NAMALWA (cell line): ENCODE measurements around the gene DNAJB2.
"Not testable (repeated sequence)": the region's sequence is repeated elsewhere in the genome, so short reads cannot be mapped to it uniquely, and the experiment has no call there.

Experiments
- DNase-seq: peaks from one replicate; pipeline ENCODE4 v3.0.0-alpha.2; 2015; ENCODE audit warnings: low spot score

Gene DNAJB2

DNA sequence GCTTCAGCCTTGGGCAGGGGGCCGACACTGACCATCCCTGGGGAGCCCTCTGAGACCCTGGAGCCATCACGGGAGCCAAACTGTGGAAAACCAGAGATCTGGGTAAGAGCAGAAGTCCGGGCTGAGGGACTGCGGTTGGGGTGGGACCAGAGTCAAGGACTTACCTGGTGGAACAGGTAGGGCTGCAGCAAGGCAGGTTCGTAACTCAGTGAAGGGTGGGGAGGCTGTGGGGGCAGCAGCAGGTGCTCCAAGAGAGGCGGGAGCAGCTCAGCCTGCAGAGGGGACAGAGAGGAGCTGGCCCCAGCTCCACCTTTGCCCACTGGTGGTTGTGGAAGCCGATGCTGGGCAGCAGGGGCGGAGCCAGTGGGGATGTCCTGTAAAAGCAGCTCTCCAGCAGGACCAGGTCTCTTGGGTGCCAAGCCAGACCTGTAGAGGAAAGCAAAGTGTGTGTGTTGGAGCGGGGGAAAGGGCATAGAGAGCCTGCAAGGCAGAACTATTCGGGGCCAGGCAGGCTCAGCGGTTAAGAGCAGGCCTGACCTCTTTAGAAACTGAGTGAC lies 23.3 kb downstream of the DNAJB2 start:
- no peak for DNase-seq

DNA sequence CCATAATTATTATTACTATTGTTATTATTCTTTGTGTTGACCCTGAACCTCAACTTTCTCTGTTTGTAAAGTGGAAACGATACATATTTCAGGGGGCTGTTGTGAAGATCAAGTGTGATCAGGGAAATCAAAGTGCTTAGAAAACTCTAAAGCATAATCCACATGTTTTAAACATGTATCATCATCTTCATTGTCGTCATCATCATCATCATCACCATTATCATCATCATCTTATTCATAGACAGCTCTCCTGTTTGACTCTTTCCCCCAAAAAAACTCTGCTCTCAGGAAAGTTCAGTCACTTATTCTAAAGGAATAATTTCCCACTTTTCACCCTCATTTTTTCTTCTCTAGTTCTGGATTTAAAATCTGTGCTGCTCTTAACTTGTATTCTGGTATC lies 25.1 kb downstream of the DNAJB2 start:
- DNase-seq: no peak

DNA sequence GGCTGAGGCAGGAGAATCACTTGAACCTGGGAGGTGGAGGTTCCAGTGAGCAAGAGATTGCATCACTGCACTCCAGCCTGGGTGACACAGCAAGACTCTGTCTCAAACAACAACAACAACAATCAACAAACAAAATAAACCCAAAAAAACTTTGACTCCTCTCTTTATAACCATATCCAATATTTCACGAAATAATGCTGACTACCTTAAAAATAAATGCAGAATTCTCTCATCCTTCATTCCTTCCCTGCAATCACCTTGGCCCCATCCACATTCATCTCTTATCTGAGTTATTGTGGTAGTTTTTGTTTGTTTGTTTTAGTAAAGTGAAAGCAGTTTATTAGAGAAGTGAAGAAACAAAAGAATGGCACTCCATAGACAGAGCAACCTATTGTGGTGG lies 26.9 kb downstream of the DNAJB2 start:
- DNase-seq: no peak

DNA sequence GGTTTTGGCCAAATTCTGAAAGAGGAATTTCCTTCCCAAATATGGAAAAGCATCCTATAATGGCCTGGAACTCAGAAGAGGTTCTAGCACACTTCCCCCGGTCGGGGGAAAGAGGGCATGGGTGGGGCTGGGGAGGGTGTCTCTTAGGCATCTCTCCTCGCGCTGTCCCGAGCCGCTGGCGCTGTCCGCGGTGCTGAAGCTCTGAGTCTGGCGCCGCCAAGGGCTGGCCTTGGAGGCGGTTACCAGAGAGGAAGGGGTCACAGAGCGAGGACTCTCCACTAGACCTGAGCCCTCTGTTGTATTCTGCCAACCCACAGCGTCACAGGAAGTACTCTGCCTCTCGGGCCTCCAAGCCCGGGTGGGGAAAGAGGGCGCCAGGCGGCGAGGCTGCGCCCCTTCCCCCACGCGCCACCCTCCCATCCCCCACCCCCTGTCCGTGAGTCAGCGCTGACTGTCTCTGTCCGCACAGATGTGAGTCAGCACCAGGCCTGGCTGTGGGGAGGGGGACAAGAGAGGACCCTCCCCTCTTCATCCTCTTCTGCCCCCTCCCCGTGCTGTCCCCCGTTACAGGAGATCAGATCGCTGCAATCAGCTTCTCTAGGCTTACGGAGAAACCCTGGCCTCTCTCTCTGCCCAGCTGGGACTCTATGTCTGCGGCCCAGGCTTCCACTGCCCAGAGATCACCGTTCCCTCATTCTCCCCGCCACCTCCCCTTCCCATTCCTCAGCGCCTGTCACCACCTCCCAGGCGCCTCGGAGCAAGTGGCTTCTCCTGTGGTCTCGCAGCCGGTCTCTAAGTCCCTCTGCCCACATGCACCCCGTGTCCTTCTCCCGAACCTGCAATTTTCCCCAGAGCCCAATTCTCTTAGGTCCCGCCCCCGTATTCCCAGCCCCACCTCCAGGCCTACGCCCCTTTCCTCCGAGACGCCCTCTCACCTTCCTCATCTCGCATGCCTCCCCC lies 29.3 kb downstream of the DNAJB2 start:
- peak; percentile 50 for DNase-seq

DNA sequence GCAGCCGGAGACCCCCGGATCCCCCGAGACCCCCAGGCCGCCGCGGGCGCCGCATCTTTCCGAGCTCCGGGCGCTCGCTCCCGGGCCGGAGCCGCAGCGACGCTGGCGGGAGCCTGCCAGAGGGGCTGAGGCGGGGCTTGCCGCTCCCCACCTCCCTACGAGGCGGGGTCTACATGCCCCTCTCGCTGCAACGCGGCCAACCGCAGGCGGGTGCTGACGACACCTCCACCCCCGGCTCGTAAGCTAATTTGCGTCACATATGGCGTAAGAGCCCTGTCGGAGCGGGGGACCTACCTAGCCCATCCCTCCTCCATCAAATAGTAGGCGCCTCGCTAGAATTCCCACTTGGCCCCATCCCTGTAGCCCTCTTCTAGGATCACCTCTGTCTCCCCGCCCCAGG lies 30.1 kb downstream of the DNAJB2 start, which contains the start of gene PTPRN:
Gene PTPRN, minus strand, starts transcription at position 124 of the 400 bp plus-strand sequence. Its CDS starts 69 bp downstream, at position 55.
- DNase-seq: no peak

DNA sequence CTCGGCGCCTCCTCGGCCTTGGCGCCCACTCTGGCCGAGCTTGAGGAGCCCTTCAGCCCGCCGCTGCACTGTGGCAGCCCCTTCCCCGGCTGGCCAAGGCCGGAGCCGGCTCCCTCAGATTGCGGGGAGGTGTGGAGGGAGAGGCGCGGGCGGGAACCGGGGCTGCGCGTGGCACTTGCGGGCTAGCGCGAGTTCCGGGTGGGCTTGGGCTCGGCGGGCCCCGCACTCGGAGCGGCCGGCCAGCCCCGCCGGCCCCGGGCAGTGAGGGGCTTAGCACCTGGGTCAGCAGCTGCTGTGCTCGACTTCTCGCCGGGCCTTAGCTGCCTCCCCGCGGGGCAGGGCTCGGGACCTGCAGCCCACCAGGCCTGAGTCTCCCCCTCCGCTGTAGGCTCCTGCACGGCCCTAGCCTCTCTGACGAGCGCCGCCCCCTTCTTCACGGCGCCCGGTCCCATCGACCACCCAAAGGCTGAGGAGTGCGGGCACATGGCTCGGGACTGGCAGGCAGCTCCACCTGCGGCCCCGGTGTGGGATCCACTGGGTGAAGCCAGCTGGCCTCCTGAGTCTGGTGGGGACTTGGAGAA lies 33.6 kb downstream of the DNAJB2 start:
- not testable (repeated sequence) for DNase-seq

DNA sequence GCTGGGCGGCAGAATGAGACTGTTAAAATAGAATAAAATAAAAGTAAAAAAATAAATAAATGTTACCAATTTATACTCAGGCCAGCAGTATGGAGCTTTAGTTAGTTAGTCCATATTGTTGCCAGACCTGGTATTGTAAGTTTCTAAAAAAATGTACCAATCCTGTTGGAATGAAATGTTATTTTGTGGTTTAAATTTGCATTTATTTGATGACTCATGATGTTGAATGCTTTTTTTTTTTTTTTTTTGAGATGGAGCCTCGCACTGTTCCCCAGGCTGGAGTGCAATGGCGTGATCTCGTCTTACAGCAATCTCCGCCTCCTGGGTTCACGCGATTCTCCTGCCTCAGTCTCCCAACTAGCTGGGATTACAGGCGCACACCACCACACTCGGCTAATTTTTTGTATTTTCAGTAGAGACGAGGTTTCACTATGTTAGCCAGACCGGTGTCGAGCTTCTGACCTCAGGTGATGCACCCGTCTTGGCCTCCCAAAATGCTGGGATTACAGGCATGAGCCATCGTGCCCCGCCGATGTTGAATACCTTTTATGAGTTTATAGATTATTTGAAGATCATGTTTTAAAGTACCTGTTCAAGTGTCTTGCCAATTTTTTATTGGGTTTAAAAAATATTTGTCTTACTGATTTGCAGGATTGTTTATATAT lies 35.8 kb downstream of the DNAJB2 start:
- DNase-seq: no peak

DNA sequence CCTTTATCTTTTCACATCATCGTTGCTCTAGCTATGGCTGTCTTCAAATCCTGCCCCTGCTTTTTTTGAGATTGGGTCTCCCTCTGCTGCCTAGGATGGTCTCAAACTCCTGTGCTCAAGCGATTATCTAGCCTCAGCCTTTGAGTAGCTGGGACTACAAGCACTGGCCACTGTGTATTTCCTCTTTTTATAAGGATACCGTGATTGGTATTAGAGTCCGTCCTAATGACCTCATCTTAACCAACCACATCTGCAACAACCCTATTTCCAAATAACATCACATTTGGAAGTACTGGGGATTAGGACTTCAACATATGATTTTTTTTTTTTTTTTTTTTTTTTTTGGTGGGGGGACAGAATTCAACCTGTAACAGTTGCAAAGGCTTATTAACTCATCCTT lies 44.3 kb downstream of the DNAJB2 start:
- no peak for DNase-seq

DNA sequence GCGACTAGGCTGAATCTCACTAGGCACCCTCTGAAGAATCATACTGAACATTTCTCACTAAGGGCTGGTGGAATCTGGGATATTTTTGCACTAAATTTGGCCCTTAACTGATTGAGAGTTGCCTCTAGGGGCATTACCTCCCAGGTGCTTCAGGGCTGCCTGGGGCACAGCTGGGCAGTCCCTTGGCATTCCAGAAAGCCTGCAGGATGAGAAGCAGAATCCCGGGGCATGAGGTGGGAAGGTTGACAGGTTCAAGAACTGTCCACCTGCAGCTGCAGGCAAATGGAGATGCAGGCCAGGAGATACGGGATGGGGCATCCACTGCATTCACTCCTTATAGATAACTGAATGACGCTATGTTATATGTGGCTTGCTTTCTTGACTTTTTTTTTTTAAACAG lies 46.0 kb downstream of the DNAJB2 start:
- DNase-seq: no peak

DNA sequence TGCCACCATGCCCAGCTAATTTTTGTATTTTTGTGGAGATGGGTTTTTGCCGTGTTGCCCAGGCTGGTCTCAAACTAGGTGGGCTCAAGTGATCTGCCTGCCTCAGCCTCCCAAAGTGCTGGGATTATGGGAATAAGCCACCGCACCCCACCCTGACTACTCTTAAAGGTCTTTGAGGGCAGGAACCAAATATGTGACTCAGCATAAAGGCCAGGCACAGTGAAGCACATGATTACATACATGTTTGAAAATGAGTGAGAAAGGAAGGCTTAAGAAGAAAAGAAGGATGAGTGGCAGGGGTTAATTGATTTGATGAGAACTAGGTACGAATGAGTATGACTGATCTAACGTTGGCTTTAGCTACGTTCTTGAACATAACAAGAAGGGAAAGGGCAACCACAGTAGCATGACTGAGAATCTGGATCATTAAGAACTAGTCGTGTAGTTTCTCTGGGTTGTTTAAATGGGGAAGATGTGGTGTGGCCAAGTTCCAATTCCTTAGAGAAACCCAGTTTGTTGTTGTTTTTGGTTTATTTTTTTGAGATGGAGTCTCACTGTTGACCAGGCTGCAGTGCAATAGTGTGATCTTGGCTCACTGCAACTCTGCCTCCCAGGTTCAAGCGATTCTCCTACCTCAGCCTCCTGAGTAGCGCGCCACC lies 46.6 kb downstream of the DNAJB2 start:
- DNase-seq: no peak

DNA sequence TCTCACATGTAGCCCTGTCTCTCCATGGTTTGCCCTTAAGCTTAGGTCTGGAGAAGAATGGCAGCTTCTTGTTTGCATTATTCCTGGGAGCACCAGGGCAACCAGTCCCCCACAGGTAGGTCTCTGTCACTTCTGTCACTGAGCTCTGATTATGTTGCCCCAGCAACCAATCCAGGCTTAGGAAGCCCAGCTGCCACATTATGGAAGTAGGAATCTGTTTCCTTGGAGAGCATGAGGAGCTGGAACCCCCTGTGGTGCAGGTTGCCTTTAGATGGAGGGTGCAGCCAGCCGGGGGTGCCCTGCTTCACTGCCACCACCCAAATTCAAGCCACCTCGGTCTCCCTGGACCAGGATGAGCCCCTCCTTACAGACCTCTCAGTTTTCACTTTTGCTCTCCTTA lies 48.6 kb downstream of the DNAJB2 start:
- DNase-seq: no peak

DNA sequence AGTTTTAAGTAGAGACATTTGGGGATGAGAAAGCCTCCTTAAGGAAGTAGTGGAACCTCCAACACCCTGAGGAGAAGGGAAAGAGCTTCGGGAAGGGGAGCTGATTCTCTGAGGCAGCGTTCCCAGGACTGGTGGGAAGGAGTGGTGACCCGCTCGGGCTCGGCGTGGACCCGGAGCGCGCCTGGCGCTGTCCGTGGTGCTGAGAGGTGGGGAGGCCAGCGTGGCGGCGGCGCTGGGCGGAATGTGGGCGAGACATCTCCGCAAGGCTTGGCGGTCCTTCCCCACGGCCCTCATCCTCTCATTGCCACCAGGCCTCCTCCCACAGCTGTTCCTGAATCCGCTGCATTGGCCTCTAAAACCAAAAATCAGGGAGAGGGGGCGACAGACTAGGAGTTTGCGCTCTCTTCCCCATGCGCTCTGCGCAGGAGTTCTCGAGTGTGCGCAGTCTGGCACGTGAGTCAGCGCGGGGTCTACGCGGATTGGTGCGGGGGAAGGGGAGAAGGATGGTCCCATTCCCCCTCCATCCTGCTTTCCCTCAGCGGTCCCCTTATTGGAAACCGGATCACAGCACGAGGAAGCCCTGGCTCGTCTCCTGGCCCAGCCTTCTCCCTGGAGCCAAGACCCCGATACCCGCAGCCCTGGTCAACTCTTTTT lies 52.5 kb downstream of the DNAJB2 start:
- no peak for DNase-seq

DNA sequence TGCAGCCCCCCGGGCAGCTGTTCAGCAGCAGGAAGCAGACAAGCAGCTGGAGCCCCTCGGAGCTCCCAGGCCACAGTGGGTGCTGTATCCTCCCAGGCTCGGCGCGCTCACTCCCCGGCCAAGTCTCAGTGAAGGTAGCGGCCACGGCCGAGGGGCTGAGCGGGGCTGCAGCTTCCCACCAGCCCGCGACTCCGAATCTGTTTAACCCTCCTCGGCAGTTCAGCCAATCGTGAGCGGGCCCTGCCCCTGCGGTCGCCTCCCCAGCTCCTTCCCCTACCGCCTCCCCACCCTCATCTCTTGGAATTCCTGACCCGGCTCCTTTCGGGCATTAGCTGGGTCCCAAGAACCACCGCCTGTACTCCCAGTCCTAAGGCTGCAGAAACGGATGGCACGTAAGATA lies 53.4 kb downstream of the DNAJB2 start, which contains the start of gene RESP18:
Gene RESP18, minus strand, starts transcription at position 203 of the 400 bp plus-strand sequence.
- DNase-seq: no peak

DNA sequence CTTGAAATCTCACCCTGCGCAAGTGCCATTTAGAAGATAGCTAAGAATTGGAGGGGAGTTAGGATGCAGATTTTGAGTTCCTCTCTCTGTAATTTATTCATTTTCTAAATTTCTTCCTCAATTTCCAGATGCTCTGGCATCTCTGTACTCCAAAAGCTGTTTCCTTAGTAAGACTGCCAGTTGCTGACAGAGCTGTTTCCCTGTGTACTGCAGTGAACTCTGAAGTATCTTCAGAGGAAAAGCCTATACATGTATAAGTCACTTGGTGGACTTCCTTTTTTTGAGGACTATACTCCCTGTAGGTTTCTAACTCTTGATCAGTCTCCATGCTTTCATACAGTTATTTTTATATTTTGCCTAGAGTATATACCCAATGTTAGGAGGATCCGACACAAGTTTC lies 54.9 kb downstream of the DNAJB2 start:
- no peak for DNase-seq

DNA sequence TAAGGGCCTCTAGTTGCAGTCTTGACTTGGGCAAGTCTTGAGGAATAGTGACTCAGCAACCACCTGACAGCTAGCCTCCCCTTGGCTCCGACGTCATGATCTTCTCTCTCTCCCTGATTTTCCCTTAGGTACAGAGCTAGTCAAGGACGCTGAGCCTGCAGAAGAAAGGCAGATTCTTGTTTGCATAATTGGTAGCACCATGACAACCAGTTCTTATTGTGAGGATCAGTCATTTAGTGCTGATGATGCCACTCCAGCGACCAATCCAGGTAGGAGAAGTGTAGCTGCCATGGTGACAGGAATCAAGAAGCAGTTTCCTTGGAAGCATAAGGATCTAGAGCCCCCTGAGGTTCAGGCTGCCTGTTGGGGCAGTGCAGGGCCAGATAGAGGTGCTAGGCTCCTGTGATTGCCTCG lies 56.2 kb downstream of the DNAJB2 start:
- DNase-seq: no peak
